ENCODE results near the gene PHIP.

DNA sequence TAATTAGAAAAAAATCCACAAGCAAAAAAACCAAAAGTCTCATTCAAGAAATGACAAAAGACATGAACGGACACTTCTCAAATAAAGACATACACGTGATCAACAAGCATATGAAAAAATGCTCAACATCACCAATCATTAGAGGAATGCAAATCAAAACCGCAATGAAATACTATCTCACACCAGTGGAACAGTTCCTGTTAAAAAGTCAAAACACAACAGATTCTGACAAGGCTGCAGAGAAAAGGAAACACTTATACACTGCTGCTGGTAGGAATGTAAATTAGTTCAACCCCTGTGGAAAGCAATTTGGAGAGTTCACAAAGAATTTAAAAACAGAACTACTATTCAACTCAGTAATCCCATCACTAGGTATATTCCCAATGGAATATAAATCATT, 152.7 kb downstream of the PHIP start:
- TF ChIP-seq, protein P1, sequence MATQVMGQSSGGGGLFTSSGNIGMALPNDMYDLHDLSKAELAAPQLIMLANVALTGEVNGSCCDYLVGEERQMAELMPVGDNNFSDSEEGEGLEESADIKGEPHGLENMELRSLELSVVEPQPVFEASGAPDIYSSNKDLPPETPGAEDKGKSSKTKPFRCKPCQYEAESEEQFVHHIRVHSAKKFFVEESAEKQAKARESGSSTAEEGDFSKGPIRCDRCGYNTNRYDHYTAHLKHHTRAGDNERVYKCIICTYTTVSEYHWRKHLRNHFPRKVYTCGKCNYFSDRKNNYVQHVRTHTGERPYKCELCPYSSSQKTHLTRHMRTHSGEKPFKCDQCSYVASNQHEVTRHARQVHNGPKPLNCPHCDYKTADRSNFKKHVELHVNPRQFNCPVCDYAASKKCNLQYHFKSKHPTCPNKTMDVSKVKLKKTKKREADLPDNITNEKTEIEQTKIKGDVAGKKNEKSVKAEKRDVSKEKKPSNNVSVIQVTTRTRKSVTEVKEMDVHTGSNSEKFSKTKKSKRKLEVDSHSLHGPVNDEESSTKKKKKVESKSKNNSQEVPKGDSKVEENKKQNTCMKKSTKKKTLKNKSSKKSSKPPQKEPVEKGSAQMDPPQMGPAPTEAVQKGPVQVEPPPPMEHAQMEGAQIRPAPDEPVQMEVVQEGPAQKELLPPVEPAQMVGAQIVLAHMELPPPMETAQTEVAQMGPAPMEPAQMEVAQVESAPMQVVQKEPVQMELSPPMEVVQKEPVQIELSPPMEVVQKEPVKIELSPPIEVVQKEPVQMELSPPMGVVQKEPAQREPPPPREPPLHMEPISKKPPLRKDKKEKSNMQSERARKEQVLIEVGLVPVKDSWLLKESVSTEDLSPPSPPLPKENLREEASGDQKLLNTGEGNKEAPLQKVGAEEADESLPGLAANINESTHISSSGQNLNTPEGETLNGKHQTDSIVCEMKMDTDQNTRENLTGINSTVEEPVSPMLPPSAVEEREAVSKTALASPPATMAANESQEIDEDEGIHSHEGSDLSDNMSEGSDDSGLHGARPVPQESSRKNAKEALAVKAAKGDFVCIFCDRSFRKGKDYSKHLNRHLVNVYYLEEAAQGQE (IDR thresholded peaks at IDR 0.05; ENCODE audit: insufficient read depth in 1 of 2, low read depth in 2 of 2, low read length in 2 of 2): no peak
- TF ChIP-seq POLR2AphosphoS5 (IDR thresholded peaks at IDR 0.05; ENCODE audit: low read depth, low read length): no peak

All from PFSK-1 (cell line).